Stimulated activated CD8-positive, alpha-beta memory T cell treated with anti-CD3 and anti-CD28 coated beads, Interleukin-7, amount 100 ng/mL, for 24 hours (primary cell): Measurements from ENCODE around the gene VCL.

Source experiments
- DNase-seq: peaks from one replicate; pipeline ENCODE4 v3.0.0-alpha.2; 2020; ENCODE audit warnings: low read depth

VCL gene

GRCh38 chr10:74151879-74152722 is 154.2 kb downstream of the VCL start:
- no peak for DNase-seq

DNA sequence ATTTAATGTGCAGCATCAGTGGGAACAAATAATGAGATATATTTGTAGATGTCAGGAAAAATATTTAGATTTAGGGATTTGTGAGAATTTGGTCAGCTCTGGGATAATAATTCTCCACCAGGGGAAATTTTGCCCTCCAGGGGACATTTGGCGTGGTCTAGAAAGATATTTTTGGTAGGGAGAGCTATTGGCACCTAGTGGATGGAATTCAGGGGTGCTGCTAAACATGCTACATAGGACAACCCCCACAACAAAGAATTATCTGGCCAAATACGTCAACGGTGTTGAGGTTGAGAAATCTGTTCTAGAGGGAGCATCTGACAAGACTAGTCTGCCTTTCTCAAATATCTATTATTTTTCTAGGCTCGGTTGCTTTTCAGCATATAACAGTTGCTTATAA is 155.2 kb downstream of the VCL start:
- DNase-seq, result no peak

DNA sequence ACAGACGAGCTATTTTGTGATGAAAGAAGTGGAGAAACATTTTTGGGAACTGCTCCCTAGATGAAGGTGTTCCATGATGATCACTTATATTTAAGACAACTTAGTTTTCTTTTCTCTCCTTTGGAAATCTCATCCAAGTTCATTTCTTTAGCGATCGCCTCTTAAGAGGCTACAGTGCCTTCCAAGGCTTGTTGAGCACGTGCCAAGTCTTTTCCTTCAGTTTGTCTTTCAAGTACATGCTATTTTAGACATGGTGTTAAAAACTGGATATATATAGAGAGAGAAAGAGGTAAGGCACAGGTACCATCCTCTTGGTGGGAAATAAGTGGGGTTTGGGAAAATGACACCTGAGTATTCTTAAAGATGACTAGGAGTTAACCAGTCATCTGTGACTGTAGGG is 155.8 kb downstream of the VCL start:
- DNase-seq, result no peak

GRCh38 chr10:74156919-74157289 is 159.0 kb downstream of the VCL start:
- no peak for DNase-seq

DNA sequence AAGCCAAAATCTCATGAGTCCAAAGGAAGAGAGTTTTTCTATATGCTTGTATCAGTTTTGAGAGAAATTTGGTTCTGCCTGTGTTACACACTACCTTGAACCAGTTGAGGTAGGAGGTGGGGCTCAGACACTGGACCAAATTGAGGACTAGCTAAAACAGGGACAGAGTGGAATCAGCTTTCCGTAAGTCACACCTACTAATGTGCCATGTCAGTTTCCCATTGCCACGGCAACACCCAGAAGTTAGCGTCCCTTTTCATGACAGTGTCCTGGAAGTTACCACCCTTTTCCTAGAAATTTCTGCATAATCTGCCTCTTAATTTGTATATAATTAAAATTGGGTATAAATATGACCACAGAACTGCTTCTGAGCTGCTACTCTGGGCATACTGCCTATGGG is 162.1 kb downstream of the VCL start:
- DNase-seq, result no peak

GRCh38 chr10:74163319-74164068 is 165.6 kb downstream of the VCL start:
- no peak for DNase-seq

DNA sequence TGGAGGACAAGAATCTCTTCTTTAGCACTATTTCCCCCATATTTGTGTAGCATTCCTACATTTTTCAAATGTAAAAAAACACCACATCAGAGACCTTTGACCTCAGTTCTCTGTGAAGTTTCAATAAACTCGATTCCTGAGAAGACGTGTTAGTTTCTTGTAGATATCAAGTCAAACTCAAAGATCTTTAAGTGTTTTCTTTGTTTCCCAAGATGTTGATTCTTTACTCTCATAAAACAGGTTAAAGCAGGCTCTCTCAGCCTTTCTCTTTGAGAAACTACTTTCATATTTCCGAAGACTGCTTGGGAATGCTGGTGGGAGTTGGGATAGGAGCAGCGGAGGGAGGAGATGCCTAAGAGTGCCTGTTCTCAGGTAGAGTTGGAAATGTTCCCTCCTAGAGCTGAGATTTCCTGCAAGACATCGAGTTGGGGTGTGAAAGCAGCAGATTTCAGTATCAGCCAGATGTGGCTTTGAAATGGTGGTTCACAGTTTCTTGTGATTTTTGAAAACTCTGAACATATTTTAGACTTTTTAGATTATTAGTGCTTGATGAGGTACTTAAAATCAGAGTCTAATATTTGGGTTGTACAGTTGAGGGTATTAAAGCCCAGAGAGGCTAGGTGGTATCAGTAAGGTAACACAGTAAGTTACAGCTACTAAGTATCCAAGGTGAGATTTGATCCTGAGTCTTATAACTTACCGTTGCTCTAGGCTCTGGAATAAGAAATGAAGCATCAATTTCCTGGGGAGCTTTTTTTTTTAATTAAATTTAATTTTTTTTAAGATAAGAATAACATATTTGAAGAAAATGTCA is 167.0 kb downstream of the VCL start:
- DNase-seq, result no peak

GRCh38 chr10:74165530-74165901 is 167.6 kb downstream of the VCL start:
- DNase-seq, result no peak

DNA sequence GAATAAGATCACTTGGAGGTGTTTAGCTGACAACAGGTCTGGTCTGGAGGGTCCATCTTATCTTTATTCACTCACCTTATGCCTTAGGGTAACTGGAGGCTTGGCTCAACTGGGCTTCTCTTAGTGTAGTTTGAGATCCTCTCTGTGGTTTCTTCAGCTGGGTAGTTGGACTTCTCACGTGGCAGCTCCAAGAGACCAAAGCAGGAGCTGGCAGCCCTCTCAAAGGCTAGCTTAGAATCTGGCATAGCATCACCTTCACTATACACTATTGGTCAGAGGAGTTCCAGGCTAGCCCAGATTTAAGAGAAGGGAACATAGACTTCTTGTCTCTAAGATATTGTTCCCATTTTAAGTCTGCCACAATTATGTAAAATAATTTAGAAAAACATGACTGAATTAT is 169.5 kb downstream of the VCL start:
- no peak for DNase-seq
